Measurements from ENCODE around the gene ESPL1. TPM values are rescaled to one million over a fixed set of nuclear protein-coding genes. Genes with fewer than 3 reads are reported as not detected.

The ESPL1 gene
- total RNA-seq, 1 donor from 2014 or later, result 50.0 TPM

GRCh38 chr12:53252349-53252916, 15.7 kb upstream of the ESPL1 start:
- no peaks in the 10 kb centered on the region for H3K27me3 Mint-ChIP-seq
- no peaks in the 10 kb centered on the region for H3K36me3 Mint-ChIP-seq
- DNase-seq (ENCODE audit: extremely low spot score, unreplicated experiment), result no peak
- H3K4me3 Mint-ChIP-seq, result peak overlapping the region; percentile 98
- TF ChIP-seq CTCF (conservative IDR thresholded peaks at IDR 0.05), result no peak
- H3K9me3 Mint-ChIP-seq, result no peaks in the 10 kb centered on the region
- peaks cover 16% of the 10 kb centered on the region for H3K4me1 Mint-ChIP-seq (ENCODE audit: unreplicated experiment)
- peak overlapping the region; percentile 94 for H3K27ac Mint-ChIP-seq

- Mint-ChIP-seq H3K9me3 (no peaks in the 10 kb centered on the region), H3K27ac (peak overlapping the region; percentile 94), H3K4me3 (peak overlapping the region; percentile 98), H3K4me1 (ENCODE audit: unreplicated experiment) (peaks cover 16% of the 10 kb centered on the region), H3K36me3 (no peaks in the 10 kb centered on the region), H3K27me3 (no peaks in the 10 kb centered on the region)
- TF ChIP-seq CTCF (conservative IDR thresholded peaks at IDR 0.05), result no peak
- DNase-seq (ENCODE audit: extremely low spot score, unreplicated experiment), result no peak
Measured at GRCh38 chr12:53253298-53253697, 14.8 kb upstream of the ESPL1 start.

- Mint-ChIP-seq H3K36me3 (no peaks in the 10 kb centered on the region), H3K4me3 (no peak overlapping the region), H3K27ac (no peak overlapping the region), H3K4me1 (ENCODE audit: unreplicated experiment) (peaks cover 16% of the 10 kb centered on the region), H3K27me3 (no peaks in the 10 kb centered on the region), H3K9me3 (no peaks in the 10 kb centered on the region)
- DNase-seq (ENCODE audit: extremely low spot score, unreplicated experiment), result no peak
- TF ChIP-seq CTCF (conservative IDR thresholded peaks at IDR 0.05), result no peak
Measured at GRCh38 chr12:53254816-53255545, 13.1 kb upstream of the ESPL1 start.

DNA sequence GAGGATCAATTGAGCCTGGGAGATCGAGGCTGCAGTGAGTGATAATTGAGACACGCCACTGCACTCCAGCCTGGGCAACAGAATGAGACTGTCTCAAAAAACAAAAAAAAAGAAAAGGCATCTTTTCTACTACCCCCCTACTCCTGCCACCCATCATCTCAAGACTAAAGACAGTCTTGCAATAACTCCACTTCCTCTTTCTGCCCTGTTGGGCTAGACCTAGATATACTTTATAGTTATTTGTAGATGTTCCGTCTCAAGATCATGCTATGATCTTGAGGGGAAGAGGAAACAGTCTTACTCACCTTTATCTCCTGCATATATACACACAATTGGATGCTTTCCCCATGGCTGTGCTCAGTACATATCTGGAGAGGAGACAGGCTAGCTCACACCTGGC, 12.1 kb upstream of the ESPL1 start:
- no peak for DNase-seq (ENCODE audit: extremely low spot score, unreplicated experiment)
- Mint-ChIP-seq H3K36me3 (no peaks in the 10 kb centered on the region), H3K27ac (no peak overlapping the region), H3K27me3 (no peaks in the 10 kb centered on the region), H3K4me1 (ENCODE audit: unreplicated experiment) (peaks cover 13% of the 10 kb centered on the region), H3K9me3 (no peaks in the 10 kb centered on the region), H3K4me3 (no peak overlapping the region)
- no peak for TF ChIP-seq CTCF (conservative IDR thresholded peaks at IDR 0.05)

GRCh38 chr12:53258541-53259539, 9.3 kb upstream of the ESPL1 start:
- no peak for TF ChIP-seq CTCF (conservative IDR thresholded peaks at IDR 0.05)
- DNase-seq (ENCODE audit: extremely low spot score, unreplicated experiment), result no peak
- no peak overlapping the region for H3K27ac Mint-ChIP-seq
- H3K4me1 Mint-ChIP-seq (ENCODE audit: unreplicated experiment), result peaks cover under 1% of the 10 kb centered on the region
- H3K27me3 Mint-ChIP-seq, result no peaks in the 10 kb centered on the region
- no peak overlapping the region for H3K4me3 Mint-ChIP-seq
- H3K9me3 Mint-ChIP-seq, result no peaks in the 10 kb centered on the region
- no peaks in the 10 kb centered on the region for H3K36me3 Mint-ChIP-seq
